ENCODE measurements around the gene PITRM1.

- no peak for TF ChIP-seq CTCF (optimal IDR thresholded peaks at IDR 0.05 in 1 of 3, IDR thresholded peaks at IDR 0.05 in 1 of 3, conservative IDR thresholded peaks at IDR 0.05 in 1 of 3; ENCODE audit: extremely low read depth in 1 of 3, insufficient read depth in 2 of 3, low read length in 3 of 3)
- no peak for TF ChIP-seq EZH2 (IDR thresholded peaks at IDR 0.05; ENCODE audit: low read length)
These were observed 20.6 kb downstream of the PITRM1 start for GRCh38 chr10:3151889-3152565.

Data from keratinocyte (primary cell).